ENCODE measurements around the gene CD55.

Gene CD55

DNA sequence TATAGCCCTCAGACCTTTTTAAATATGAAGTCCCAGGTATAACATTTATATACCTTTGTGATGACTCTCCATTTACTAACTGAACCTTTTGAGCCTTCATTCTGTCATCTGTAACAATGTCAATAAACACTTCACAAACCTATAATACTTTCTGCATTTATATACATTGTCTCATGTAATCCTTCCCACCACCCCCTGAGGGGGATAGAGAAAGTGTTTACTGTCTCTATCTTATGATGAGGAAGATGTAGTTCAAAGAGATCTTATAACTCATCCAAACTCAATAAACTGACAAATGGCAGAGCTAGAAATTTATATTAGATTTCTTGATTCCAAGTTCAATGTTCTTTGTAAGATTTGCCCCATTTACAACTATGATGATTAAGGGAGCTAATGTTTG is 84.3 kb downstream of the CD55 start:
- no peaks in the 10 kb centered on the region for H3K27me3 ChIP-seq (ENCODE audit: low read depth, low read length)
- H3K4me3 ChIP-seq (ENCODE audit: low read depth in 1 of 2, low read length in 2 of 2), result no peak overlapping the region
- no peaks in the 10 kb centered on the region for H3K9me3 ChIP-seq (ENCODE audit: control insufficient read depth in 1 of 2, low read length in 2 of 2)
- no peaks in the 10 kb centered on the region for H3K4me1 ChIP-seq (ENCODE audit: control insufficient read depth in 1 of 2, insufficient read depth in 2 of 2, low read length in 2 of 2)
- H3K36me3 ChIP-seq (ENCODE audit: control insufficient read depth in 1 of 2, insufficient read depth in 2 of 2, low read length in 2 of 2), result no peaks in the 10 kb centered on the region
- H3K27ac ChIP-seq (ENCODE audit: low read length), result no peak overlapping the region

DNA sequence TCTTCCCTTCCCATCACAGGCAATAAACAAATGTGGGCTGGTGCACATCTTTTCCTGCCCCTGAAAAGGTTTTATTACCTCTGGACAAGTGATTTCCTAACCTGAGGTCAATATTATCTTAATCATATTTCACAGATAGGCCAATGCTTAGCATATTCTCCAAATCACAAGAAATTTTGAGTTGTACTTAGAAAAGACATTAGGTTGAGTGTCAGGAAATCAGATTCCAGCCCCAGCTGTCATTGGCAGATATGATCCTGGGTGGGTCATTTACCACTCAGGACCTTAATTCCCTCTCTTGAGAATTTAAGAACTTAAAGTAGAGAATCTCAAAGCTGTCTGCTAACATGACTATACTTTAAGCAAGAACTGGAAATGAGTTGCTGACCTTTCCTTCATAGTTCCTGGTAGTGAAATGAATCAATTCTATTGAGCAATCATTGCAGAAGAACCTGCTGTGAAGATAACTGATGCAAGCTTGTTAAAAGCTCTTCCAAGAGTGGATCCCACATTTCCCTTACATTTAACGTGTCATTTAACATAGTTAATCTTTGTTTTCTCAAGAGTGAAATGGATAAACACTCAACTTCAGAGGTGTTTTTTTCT is 86.3 kb downstream of the CD55 start:
- Histone ChIP-seq H3K4me3 (ENCODE audit: low read depth in 1 of 2, low read length in 2 of 2) (no peak overlapping the region), H3K27me3 (ENCODE audit: low read depth, low read length) (no peaks in the 10 kb centered on the region), H3K9me3 (ENCODE audit: control insufficient read depth in 1 of 2, low read length in 2 of 2) (no peaks in the 10 kb centered on the region), H3K27ac (ENCODE audit: low read length) (no peak overlapping the region), H3K36me3 (ENCODE audit: control insufficient read depth in 1 of 2, insufficient read depth in 2 of 2, low read length in 2 of 2) (no peaks in the 10 kb centered on the region), H3K4me1 (ENCODE audit: control insufficient read depth in 1 of 2, insufficient read depth in 2 of 2, low read length in 2 of 2) (no peaks in the 10 kb centered on the region)

All from muscle layer of duodenum (tissue), 2 donors.